Regular cardiac myocyte (primary cell): ENCODE data around the gene L3MBTL1. TPM values are rescaled to one million over a fixed set of nuclear protein-coding genes. Genes with fewer than 3 reads are reported as not detected.

ENCODE experiments used
- total RNA-seq: library from RNA; depleted of rRNA; stranded (reverse); fragments of >200 nt; gene quantifications from 2 replicates; pipeline ENCODE4 v1.2.3, GENCODE V29; 2014

L3MBTL1 gene
- 2.3 and 10.4 TPM in 2 replicates for total RNA-seq

GRCh38 chr20:43507150-43508080 is at the start of gene L3MBTL1:
L3MBTL1 (plus strand) TSS chr20:43507697; CDS start chr20:43513504, 5,807 bp downstream.

GRCh38 chr20:43558412-43559146 is 51.1 kb downstream of the L3MBTL1 start, which contains the start of gene SGK2:
SGK2 (plus strand) TSS chr20:43559027; CDS start chr20:43566496, 7,469 bp downstream.

DNA sequence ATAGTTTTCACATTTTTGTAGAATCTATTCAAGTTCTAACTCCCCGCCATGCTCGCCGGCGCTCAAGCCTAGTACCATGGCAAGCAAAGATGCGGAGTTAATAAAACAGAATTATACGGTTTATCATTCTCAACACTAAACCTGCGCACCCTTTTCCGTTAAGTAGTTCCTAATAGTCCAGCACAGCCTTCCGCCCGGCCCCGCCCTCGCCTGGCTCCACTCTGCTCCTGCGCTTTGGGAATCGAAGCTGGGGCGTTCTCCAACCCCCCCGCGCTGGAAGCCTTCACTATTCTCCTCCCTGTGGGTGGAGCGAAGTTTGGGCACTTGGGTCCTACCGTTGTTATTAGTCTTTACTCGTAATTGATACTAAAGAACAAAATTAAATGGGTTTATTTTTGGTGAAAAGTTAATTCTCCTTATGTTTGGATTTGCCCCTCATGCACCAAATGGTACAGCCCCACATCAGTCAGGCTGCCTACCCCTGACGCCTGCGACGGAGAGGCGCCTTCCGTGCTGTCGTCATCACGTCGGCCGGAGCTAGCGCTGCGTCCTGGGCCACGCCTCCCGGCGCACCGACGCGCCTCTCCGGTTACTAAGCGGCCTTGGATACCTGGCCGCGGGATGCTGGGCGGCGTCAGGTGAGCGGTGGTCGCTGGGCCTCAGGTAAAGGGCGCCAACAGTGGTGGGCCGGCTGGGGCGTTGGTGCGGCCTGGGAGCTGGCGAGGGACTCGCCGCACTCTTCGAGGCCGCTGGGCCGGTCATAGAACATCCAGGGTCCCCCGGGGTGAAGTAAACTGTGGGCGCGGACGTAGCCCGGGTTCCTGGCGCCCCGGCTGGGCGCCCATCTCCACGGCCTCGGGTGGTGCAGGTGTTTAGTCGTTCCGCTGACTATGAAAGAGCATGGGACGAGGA is 83.2 kb downstream of the L3MBTL1 start, which contains the start of gene IFT52:
IFT52 (plus strand) TSS at position 546 of the 912 bp plus-strand sequence. CDS start 3,762 bp downstream, outside the sequence.

Other genes with a start within 250 kb of the L3MBTL1 start
- 22.8 and 96.2 TPM in 2 replicates for gene SRSF6, start 49.8 kb upstream of the L3MBTL1 start, total RNA-seq
- gene SGK2, start 51.3 kb downstream of the L3MBTL1 start, total RNA-seq = 0.28 TPM in 1 of 2 replicates, not detected in the other
- gene IFT52, start 83.2 kb downstream of the L3MBTL1 start, total RNA-seq = 32.6 and 36.9 TPM in 2 replicates
- gene MYBL2, start 159.4 kb downstream of the L3MBTL1 start, total RNA-seq = 0.56 and 20.1 TPM in 2 replicates
- not detected in 2 replicates for gene GTSF1L, start 219.3 kb downstream of the L3MBTL1 start, total RNA-seq